Smooth muscle cell of the coronary artery (primary cell): ENCODE measurements around the gene PRR30. TPM values are rescaled to one million over a fixed set of nuclear protein-coding genes. Genes with fewer than 3 reads are reported as not detected.

Source experiments
- total RNA-seq: library from RNA; depleted of rRNA; stranded (reverse); fragments of >200 nt; gene quantifications from 2 replicates; pipeline ENCODE4 v1.2.3, GENCODE V29; 2014; ENCODE audit warnings: low replicate concordance

The PRR30 gene
- not detected in 2 replicates for total RNA-seq

DNA sequence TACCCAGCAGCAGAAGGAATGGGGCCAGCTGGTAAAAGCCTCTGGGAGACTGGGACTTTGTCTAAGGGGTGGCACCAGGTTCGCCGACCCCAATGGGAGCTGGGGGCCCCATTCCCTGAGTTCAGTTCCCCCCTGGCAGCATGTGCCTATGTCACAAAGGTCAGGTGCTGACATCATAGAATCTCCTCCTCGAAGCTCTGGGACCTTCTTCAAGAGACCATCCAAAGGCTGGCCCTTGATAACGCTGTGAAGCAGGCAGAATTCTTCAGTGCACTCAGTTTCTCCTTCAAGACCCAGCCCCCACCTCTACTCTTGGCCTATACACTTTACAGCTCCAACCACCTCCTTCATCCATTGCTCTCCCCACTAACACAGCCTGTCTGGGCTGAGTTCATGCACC, at the start of gene PRR30:
Gene PRR30, minus strand, starts transcription at position 101 of the 400 bp plus-strand sequence. CDS start 1,081 bp downstream, outside the sequence.

DNA sequence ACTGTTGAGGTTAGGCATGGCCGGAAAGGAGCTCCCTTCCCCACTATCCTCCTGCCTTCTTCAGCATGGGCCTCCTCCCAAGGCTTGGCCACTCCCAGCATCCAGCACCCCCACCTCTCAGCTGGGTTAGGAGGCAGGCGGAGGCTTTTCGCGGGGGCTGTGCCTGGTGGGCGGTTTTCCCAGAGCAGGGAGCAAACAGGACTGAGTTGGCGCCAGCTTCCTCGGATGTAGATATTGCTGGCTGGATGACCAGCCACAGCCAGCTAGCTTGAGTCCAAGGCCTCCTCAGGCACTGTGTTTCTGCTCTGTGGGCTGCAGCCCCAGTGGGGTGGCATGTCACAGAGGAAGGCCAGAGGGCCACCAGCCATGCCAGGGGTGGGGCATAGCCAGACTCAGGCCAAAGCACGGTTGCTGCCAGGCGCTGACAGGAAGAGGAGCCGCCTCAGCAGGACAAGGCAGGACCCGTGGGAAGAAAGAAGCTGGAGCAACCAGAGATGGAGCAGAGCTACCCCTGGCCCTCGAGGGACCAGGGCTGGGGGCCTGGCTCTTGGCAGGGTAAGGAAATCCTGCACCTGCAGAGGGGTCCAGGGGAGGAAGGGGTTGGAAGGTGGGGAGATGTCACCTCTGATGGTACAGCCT, 9.7 kb upstream of the PRR30 start, which contains the start of gene TCF23:
Gene TCF23, plus strand, starts transcription at position 204 of the 639 bp plus-strand sequence. Its CDS starts 130 bp downstream, at position 334.

DNA sequence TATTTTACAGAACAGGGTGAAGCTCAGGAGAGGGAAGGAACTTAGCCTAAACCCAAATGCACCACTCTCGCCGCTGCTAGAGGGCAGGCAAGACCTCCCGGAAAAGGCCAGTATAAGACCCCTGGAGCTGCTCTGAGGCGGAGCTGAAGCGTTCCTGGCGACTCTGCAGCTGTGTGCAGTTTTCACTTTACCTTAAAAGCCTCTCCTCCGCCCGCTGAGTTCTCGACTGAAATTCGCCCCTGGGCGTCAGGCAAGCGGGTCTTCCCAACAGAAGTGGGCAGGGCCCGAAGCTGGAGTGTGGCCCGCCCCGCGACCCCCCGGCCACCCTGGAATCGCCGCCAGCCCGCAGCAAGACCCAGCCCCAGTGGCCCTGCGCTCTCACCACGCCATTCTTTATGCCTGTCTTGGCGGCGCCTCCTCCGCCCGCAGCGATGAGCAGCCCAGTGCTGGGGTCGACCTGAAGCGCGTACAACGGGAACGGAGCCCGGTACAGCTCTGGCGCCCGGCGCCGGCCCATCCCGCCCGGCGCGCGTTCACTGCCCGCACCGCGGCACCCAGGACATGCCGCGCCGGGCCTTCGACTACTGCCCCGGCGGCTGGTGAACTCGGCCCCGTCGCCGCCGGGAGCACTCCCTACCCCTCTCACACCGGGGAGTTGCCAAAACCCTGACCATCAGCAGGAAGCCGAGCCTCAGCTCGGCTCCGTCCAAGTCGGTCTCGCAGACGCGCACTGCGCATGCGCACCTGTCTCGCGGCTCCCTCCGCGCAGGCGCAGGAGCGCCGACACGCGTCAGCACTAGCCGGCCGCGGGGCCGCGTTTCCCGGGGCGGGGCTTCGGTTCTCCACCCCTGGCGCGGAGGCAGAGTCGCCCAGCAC, 5.1 kb downstream of the PRR30 start, which contains the start of gene PREB:
Gene PREB, minus strand, starts transcription at position 732 of the 876 bp plus-strand sequence. Its CDS starts 215 bp downstream, at position 517.

DNA sequence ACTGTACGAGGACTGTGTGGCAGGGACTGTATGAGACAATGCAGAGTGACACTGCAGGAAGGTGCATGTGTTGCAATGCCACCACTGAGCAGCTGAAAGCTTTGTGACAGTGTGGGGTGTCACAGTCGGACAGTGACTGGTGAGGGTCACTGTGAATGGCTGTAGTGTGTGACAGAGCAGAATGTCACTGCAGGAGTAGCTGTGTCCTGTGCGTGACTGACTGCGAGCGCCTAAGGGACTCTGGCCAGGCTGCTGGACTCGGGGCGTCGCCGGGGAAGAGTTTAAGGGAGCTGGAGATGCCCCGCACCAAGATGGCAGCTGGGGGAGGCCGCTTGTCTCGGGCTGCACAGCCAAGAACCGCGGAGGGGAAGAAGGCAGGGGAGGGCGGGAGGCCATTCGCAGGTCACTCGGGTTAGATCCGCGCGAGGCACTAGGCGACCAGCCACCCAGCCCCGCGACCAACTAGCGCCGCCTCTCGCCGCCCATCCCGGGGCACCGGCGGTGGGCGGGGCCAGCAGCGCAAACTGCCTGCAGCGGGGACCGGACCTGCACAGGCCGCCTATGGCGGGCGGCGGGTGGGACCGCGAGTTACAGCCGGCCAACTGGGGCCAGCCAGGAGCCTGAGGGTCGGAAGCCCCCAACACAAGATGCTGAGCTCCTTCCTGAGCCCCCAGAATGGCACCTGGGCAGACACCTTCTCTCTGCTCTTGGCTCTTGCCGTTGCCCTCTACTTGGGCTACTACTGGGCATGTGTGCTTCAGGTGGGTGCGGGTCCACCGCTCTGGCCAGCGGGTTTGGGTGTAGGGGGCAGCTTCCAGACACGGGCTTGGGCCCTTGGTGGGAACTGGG, 15.7 kb downstream of the PRR30 start, which contains the start of gene ABHD1:
Gene ABHD1, plus strand, starts transcription at position 514 of the 849 bp plus-strand sequence. Its CDS starts 134 bp downstream, at position 648.

GRCh38 chr2:27118525-27119329, 20.5 kb downstream of the PRR30 start, which contains the start of gene CGREF1:
Gene CGREF1 (minus strand): TSS chr2:27119128. CDS start chr2:27104366, 14,762 bp downstream.

Other genes with a start within 250 kb of the PRR30 start
- 3.2 and 7.8 TPM in 2 replicates for gene MAPRE3, start 168.8 kb downstream of the PRR30 start, total RNA-seq
- 25.3 and 33.9 TPM in 2 replicates for gene TMEM214, start 106.4 kb downstream of the PRR30 start, total RNA-seq
- 14.3 and 25.0 TPM in 2 replicates for gene AGBL5, start 87.7 kb downstream of the PRR30 start, total RNA-seq
- 710 and 956 TPM in 2 replicates for gene OST4, start 67.8 kb downstream of the PRR30 start, total RNA-seq
- gene EMILIN1, start 60.8 kb downstream of the PRR30 start, total RNA-seq = 213 and 319 TPM in 2 replicates
- gene KHK, start 52.6 kb downstream of the PRR30 start, total RNA-seq = 0.53 and 1.9 TPM in 2 replicates
- gene CGREF1, start 20.3 kb downstream of the PRR30 start, total RNA-seq = 4.9 and 15.8 TPM in 2 replicates
- gene ABHD1, start 15.6 kb downstream of the PRR30 start, total RNA-seq = 0.08 TPM in 1 of 2 replicates, not detected in the other
- gene PREB, start 4.8 kb downstream of the PRR30 start, total RNA-seq = 55.5 and 206 TPM in 2 replicates
- gene TCF23, start 9.6 kb upstream of the PRR30 start, total RNA-seq = 0.82 TPM in 1 of 2 replicates, not detected in the other
- 183 and 253 TPM in 2 replicates for gene ATRAID, start 72.6 kb upstream of the PRR30 start, total RNA-seq
- gene SLC5A6, start 72.9 kb upstream of the PRR30 start, total RNA-seq = 8.3 and 17.7 TPM in 2 replicates
- 26.1 and 35.8 TPM in 2 replicates for gene CAD, start 78.0 kb upstream of the PRR30 start, total RNA-seq
- 0.38 TPM in 1 of 2 replicates, not detected in the other for gene SLC30A3, start 123.6 kb upstream of the PRR30 start, total RNA-seq
- not detected in 2 replicates for gene DNAJC5G, start 136.0 kb upstream of the PRR30 start, total RNA-seq
- not detected in 2 replicates for gene TRIM54, start 143.0 kb upstream of the PRR30 start, total RNA-seq
- gene UCN, start 169.0 kb upstream of the PRR30 start, total RNA-seq = 0.30 TPM in 1 of 2 replicates, not detected in the other
- 48.7 and 76.6 TPM in 2 replicates for gene MPV17, start 183.7 kb upstream of the PRR30 start, total RNA-seq
- gene GTF3C2, start 217.4 kb upstream of the PRR30 start, total RNA-seq = 13.1 and 19.6 TPM in 2 replicates
- gene EIF2B4, start 230.9 kb upstream of the PRR30 start, total RNA-seq = 29.5 and 51.1 TPM in 2 replicates
- gene SNX17, start 231.2 kb upstream of the PRR30 start, total RNA-seq = 100 and 134 TPM in 2 replicates
- gene ZNF513, start 241.3 kb upstream of the PRR30 start, total RNA-seq = 5.4 and 7.9 TPM in 2 replicates